SJCRH30 (cell line): ENCODE measurements around the gene CCND2. TPM values are rescaled to one million over a fixed set of nuclear protein-coding genes. Genes with fewer than 3 reads are reported as not detected.

ENCODE experiments used
- DNase-seq, 2 experiments: peaks; one replicate each; pipeline ENCODE4 v3.0.0-alpha.2; 2015 to 2020
- H3K27ac ChIP-seq: fragments of 250-450 bp; sonication (Bioruptor Pico); 2 replicates; pipeline ENCODE4 v1.5.1; 2020; ENCODE audit warnings: mild to moderate bottlenecking, moderate library complexity
- H3K27me3 ChIP-seq: fragments of 250-450 bp; sonication (Bioruptor Pico); 2 replicates; pipeline ENCODE4 v1.5.1; 2020; ENCODE audit warnings: mild to moderate bottlenecking, moderate library complexity
- H3K36me3 ChIP-seq: fragments of 250-450 bp; sonication (Bioruptor Pico); 2 replicates; pipeline ENCODE4 v1.5.1; 2020; ENCODE audit warnings: mild to moderate bottlenecking, moderate library complexity
- H3K4me1 ChIP-seq: fragments of 250-450 bp; sonication (Bioruptor Pico); 2 replicates; pipeline ENCODE4 v1.5.1; 2020; ENCODE audit warnings: mild to moderate bottlenecking, moderate library complexity
- H3K4me3 ChIP-seq: fragments of 250-450 bp; sonication (Bioruptor Pico); 2 replicates; pipeline ENCODE4 v1.5.1; 2020; ENCODE audit warnings: mild to moderate bottlenecking, moderate library complexity
- H3K9me3 ChIP-seq: fragments of 250-450 bp; sonication (Bioruptor Pico); replicated peaks from 2 replicates; pipeline ENCODE4 v1.5.1; 2020; ENCODE audit warnings: mild to moderate bottlenecking, moderate library complexity
- total RNA-seq: library from RNA; depleted of rRNA; stranded (reverse); fragments of >200 nt; shearing (Covaris generic); gene quantifications from 2 replicates; pipeline ENCODE4 v1.2.3, GENCODE V29; 2014; rRNA removed

CCND2 gene
- total RNA-seq, 1 experiment from 2014 or later, result 987 TPM

GRCh38 chr12:4307593-4308333 is 34.2 kb downstream of the CCND2 start:
- peak; percentile 42 to 61 for DNase-seq
- no peaks in the 10 kb centered on the region for H3K9me3 ChIP-seq
- no peaks in the 10 kb centered on the region for H3K27me3 ChIP-seq
- peaks cover 72% of the 10 kb centered on the region for H3K36me3 ChIP-seq
- H3K4me1 ChIP-seq, result no peaks in the 10 kb centered on the region
- no peak overlapping the region for H3K27ac ChIP-seq
- H3K4me3 ChIP-seq, result no peak overlapping the region

- Histone ChIP-seq H3K27ac (no peak overlapping the region), H3K27me3 (no peaks in the 10 kb centered on the region), H3K4me3 (no peak overlapping the region), H3K9me3 (no peaks in the 10 kb centered on the region), H3K4me1 (no peaks in the 10 kb centered on the region), H3K36me3 (peaks cover 69% of the 10 kb centered on the region)
- no peak for DNase-seq
Observed at GRCh38 chr12:4308334-4308950, 34.9 kb downstream of the CCND2 start.

GRCh38 chr12:4311776-4312175 is 38.2 kb downstream of the CCND2 start:
- Histone ChIP-seq H3K27me3 (no peaks in the 10 kb centered on the region), H3K36me3 (peaks cover 44% of the 10 kb centered on the region), H3K9me3 (no peaks in the 10 kb centered on the region), H3K27ac (no peak overlapping the region), H3K4me1 (no peaks in the 10 kb centered on the region), H3K4me3 (no peak overlapping the region)
- no peak for DNase-seq

- no peaks in the 10 kb centered on the region for H3K4me1 ChIP-seq
- H3K36me3 ChIP-seq, result peaks cover 39% of the 10 kb centered on the region
- no peak for DNase-seq
- H3K9me3 ChIP-seq, result no peaks in the 10 kb centered on the region
- H3K4me3 ChIP-seq, result no peak overlapping the region
- no peaks in the 10 kb centered on the region for H3K27me3 ChIP-seq
- H3K27ac ChIP-seq, result no peak overlapping the region
Observed at GRCh38 chr12:4312251-4312650, 38.7 kb downstream of the CCND2 start.

- Histone ChIP-seq H3K27me3 (no peaks in the 10 kb centered on the region), H3K27ac (peak overlapping the region; percentile 89), H3K4me1 (peaks cover 6% of the 10 kb centered on the region; the same call in 1 of the 2 replicates), H3K36me3 (peaks cover 4% of the 10 kb centered on the region), H3K9me3 (no peaks in the 10 kb centered on the region), H3K4me3 (peak overlapping the region; percentile 80)
- no peak for DNase-seq
Observed at GRCh38 chr12:4320497-4320852, 46.9 kb downstream of the CCND2 start.

- Histone ChIP-seq H3K4me3 (peak within 1 kb of the TSS; percentile 80), H3K36me3 (no peaks in the 10 kb centered on the region; the same call in none of the 2 replicates), H3K4me1 (peaks cover 6% of the 10 kb centered on the region; the same call in 1 of the 2 replicates), H3K27ac (peak within 1 kb of the TSS; percentile 89), H3K9me3 (no peaks in the 10 kb centered on the region), H3K27me3 (no peaks in the 10 kb centered on the region)
- peak; percentile 94 to 95 for DNase-seq
Observed at GRCh38 chr12:4320853-4321701, 47.5 kb downstream of the CCND2 start, which contains the start of gene TIGAR. Gene TIGAR, plus strand, starts transcription at chr12:4321213. Its CDS starts 59 bp downstream, at chr12:4321272.

GRCh38 chr12:4322726-4323125 is 49.2 kb downstream of the CCND2 start:
- no peak for DNase-seq
- H3K4me3 ChIP-seq, result no peak overlapping the region; the same call in 1 of the 2 replicates
- peaks cover 3% of the 10 kb centered on the region for H3K36me3 ChIP-seq
- H3K4me1 ChIP-seq, result peaks cover 6% of the 10 kb centered on the region; the same call in 1 of the 2 replicates
- H3K27ac ChIP-seq, result no peak overlapping the region
- H3K9me3 ChIP-seq, result no peaks in the 10 kb centered on the region
- H3K27me3 ChIP-seq, result no peaks in the 10 kb centered on the region

Other genes with a start within 250 kb of the CCND2 start
- gene TIGAR, start 47.5 kb downstream of the CCND2 start, total RNA-seq, result 18.7 and 21.2 TPM in 2 replicates
- 0.02 TPM in 1 of 2 replicates, not detected in the other for gene FGF23, start 106.0 kb downstream of the CCND2 start, total RNA-seq
- gene FGF6, start 172.1 kb downstream of the CCND2 start, total RNA-seq, result not detected in 2 replicates